Caco-2 (cell line): ENCODE results near the gene ITGA7. TPM values are rescaled to one million over a fixed set of nuclear protein-coding genes. Genes with fewer than 3 reads are reported as not detected.

Experiments
- BruUV-seq: library from RNA; stranded (reverse); fragments of 400-500 nt; replicated peaks from 2 replicates; lab custom pipeline; 2021; lab: Mats Ljungman, UMichigan
- CTCF ChIA-PET: fragments of 300-600 bp; sonication (Branson Sonifier 250); formaldehyde crosslinking; loops from one replicate; lab custom pipeline; 2022; ENCODE audit warnings: antibody characterized with exemption; lab: Charles Lee
- POLR2A ChIA-PET: fragments of 300-600 bp; sonication (Branson Sonifier 250); formaldehyde crosslinking; loops from one replicate; lab custom pipeline; 2022; ENCODE audit warnings: antibody characterized with exemption; lab: Charles Lee
- DNase-seq, 2 experiments: peaks; one replicate each; pipeline versions ENCODE4 v3.0.0 to v3.0.0-alpha.2; 2020 to 2022
- H3K27me3 ChIP-seq: replicated peaks from 2 replicates; pipeline ENCODE4 v1.6.0; 2011; ENCODE audit warnings: low read length; ENCODE audit not compliant: control insufficient read depth, insufficient read depth
- H3K36me3 ChIP-seq: 2 replicates; pipeline ENCODE4 v1.5.1; 2011; ENCODE audit warnings: low read length; ENCODE audit not compliant: control insufficient read depth, insufficient read depth
- H3K4me1 ChIP-seq: fragments of 250-450 bp; sonication (Bioruptor Pico); 2 replicates; pipeline ENCODE4 v1.5.1; 2020; ENCODE audit warnings: mild to moderate bottlenecking
- H3K4me3 ChIP-seq: 2 replicates; pipeline ENCODE4 v1.5.1; 2011; ENCODE audit warnings: low read depth, mild to moderate bottlenecking, control low read depth, low read length
- H3K9me3 ChIP-seq: fragments of 250-450 bp; sonication (Bioruptor Pico); 2 replicates; pipeline ENCODE4 v1.5.1; 2020; ENCODE audit warnings: mild to moderate bottlenecking, moderate library complexity
- H3K27ac Mint-ChIP-seq: one replicate; pipeline ENCODE4 v1.8.0; 2022; ENCODE audit warnings: mixed read lengths; ENCODE audit not compliant: unreplicated experiment
- H3K27me3 Mint-ChIP-seq: one replicate; pipeline ENCODE4 v1.8.0; 2022; ENCODE audit warnings: mixed read lengths; ENCODE audit not compliant: insufficient read depth, unreplicated experiment
- H3K36me3 Mint-ChIP-seq: one replicate; pipeline ENCODE4 v1.8.0; 2022; ENCODE audit warnings: mild to moderate bottlenecking, mixed read lengths; ENCODE audit not compliant: insufficient read depth, unreplicated experiment
- H3K4me1 Mint-ChIP-seq: one replicate; pipeline ENCODE4 v1.8.0; 2022; ENCODE audit warnings: low read depth, mixed read lengths; ENCODE audit not compliant: unreplicated experiment
- H3K4me3 Mint-ChIP-seq: one replicate; pipeline ENCODE4 v1.8.0; 2022; ENCODE audit warnings: mild to moderate bottlenecking, moderate library complexity, mixed read lengths; ENCODE audit not compliant: unreplicated experiment
- H3K9me3 Mint-ChIP-seq: one replicate; pipeline ENCODE4 v1.8.0; 2022; ENCODE audit warnings: mixed read lengths; ENCODE audit not compliant: unreplicated experiment
- CTCF ChIP-seq, 2 experiments: fragments of 200-600 bp in 1 of 2; IDR thresholded peaks; 1 replicate in 1 of 2; 2 replicates in 1 of 2; pipeline versions ENCODE4 v1.5.1 to v1.8.0; 2011 to 2022; ENCODE audit warnings: antibody characterized with exemption in 1 of 2, control low read depth in 1 of 2, inconsistent platforms in 1 of 2, low read depth in 1 of 2, low read length in 1 of 2, mild to moderate bottlenecking in 1 of 2, moderate library complexity in 1 of 2; ENCODE audit not compliant: insufficient read depth in 1 of 2, severe bottlenecking in 1 of 2, unreplicated experiment in 1 of 2
- intact Hi-C: fragments of 100-400 bp; cut with micrococcal nuclease; formaldehyde crosslinking; loops from one replicate; pipeline ENCODE4 v1.10.0; 2022; ENCODE audit not compliant: unreplicated experiment
- total RNA-seq: library from RNA; stranded (reverse); gene quantifications from 2 replicates; pipeline ENCODE4 v1.2.3, GENCODE V29; 2022

Gene ITGA7
- total RNA-seq, 1 experiment from 2014 or later: 46.1 TPM

DNA sequence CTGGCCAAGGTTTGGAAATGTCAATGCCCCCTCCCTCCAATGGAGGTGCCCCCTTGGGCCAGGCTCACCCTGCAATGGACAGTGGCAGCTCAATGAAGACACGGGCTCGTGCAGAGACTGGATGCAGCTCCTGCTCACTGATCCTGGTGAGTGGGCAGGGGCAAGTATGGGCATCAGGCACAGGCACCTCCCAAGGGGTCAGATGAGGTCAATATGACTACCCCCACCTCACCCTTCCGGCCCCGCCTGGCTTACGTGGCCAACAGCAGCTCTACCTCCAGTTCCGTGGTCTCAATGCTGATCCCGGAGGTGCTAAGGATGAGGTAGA, 13.6 kb downstream of the ITGA7 start:
- Mint-ChIP-seq H3K4me3 (no peak overlapping the region), H3K9me3 (no peaks in the 10 kb centered on the region), H3K27me3 (no peaks in the 10 kb centered on the region), H3K4me1 (no peaks in the 10 kb centered on the region), H3K27ac (no peak overlapping the region), H3K36me3 (no peaks in the 10 kb centered on the region)
- TF ChIP-seq CTCF (IDR thresholded peaks at IDR 0.05; ENCODE audit: insufficient read depth in 1 of 2, low read depth in 1 of 2, low read length in 1 of 2, severe bottlenecking in 1 of 2, unreplicated experiment in 1 of 2): no peak
- no peaks in the 10 kb centered on the region for H3K27me3 ChIP-seq
- no TSS peak for BruUV-seq
- no peaks in the 10 kb centered on the region for H3K9me3 ChIP-seq
- DNase-seq: no peak
- ChIA-PET CTCF (no interaction called here), POLR2A (no interaction called here)
- H3K4me1 ChIP-seq: no peaks in the 10 kb centered on the region
- no peaks in the 10 kb centered on the region; the same call in 1 of the 2 replicates for H3K36me3 ChIP-seq
- no peak overlapping the region for H3K4me3 ChIP-seq
- intact Hi-C loops: no loop called here

DNA sequence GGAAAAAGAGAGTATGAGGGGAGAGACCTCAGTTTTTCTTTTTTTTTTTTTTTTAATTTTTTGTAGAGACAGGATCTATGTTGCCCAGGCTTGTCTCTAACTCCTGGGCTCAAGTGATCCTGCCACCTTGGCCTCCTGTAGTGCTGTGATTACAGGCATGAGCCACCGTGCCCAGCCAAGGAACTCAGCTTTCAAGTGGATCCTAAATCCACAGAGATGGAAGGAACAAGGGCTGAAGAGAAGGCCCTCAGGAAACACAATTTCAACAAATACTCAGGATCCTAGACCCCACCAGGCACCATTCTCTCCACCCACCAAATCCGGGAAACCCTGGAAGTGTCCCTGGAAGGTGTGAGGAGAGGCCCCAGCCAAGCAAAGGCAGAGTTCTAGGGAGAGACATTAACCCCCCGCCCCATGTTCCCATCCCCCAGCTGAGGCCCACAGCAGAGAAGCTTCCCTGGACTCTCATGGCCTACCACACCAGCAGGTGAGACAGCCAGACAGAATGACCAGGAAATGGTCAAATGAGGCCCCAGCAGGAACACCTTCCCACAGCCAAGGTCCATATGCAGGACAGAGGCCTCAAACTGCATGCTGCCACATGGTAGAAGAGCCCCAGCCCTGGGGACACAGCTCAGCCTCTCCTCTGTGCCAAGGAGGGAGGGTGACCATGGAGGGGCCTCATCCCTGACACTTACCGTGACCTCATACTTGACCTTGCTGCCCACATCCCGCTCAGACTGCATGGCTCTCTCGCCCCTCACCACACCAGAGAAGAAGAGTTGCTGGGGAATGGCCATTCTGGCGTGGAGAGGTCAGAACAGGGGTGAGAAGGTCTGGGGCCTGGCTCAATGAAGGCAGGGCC, 14.1 kb downstream of the ITGA7 start:
- Histone ChIP-seq H3K4me3 (no peak overlapping the region), H3K27me3 (no peaks in the 10 kb centered on the region), H3K9me3 (no peaks in the 10 kb centered on the region), H3K4me1 (no peaks in the 10 kb centered on the region), H3K36me3 (no peaks in the 10 kb centered on the region; the same call in 1 of the 2 replicates)
- Mint-ChIP-seq H3K4me3 (no peak overlapping the region), H3K36me3 (no peaks in the 10 kb centered on the region), H3K27ac (no peak overlapping the region), H3K27me3 (no peaks in the 10 kb centered on the region), H3K9me3 (no peaks in the 10 kb centered on the region), H3K4me1 (no peaks in the 10 kb centered on the region)
- DNase-seq: no peak
- BruUV-seq: no TSS peak
- no peak for TF ChIP-seq CTCF (IDR thresholded peaks at IDR 0.05; ENCODE audit: insufficient read depth in 1 of 2, low read depth in 1 of 2, low read length in 1 of 2, severe bottlenecking in 1 of 2, unreplicated experiment in 1 of 2)
- ChIA-PET CTCF (no interaction called here), POLR2A (no interaction called here)
- intact Hi-C loops: no loop called here

- intact Hi-C loops: no loop called here
- no peak overlapping the region for H3K27ac Mint-ChIP-seq
- Histone ChIP-seq H3K4me3 (no peak overlapping the region), H3K36me3 (peaks cover 2% of the 10 kb centered on the region; the same call in 1 of the 2 replicates), H3K27me3 (no peaks in the 10 kb centered on the region), H3K9me3 (no peaks in the 10 kb centered on the region), H3K4me1 (no peaks in the 10 kb centered on the region)
- no peak for TF ChIP-seq CTCF (IDR thresholded peaks at IDR 0.05; ENCODE audit: insufficient read depth in 1 of 2, low read depth in 1 of 2, low read length in 1 of 2, severe bottlenecking in 1 of 2, unreplicated experiment in 1 of 2)
- ChIA-PET POLR2A (no interaction called here), CTCF (interaction anchor here (0.5 to 0.8 kb wide), 2 partner anchors 10 to 29 kb away, joined by 3 read pairs; no protein-coding TSS in a partner anchor)
- no peak overlapping the region for H3K4me3 Mint-ChIP-seq
- no peak for DNase-seq
- H3K4me1 Mint-ChIP-seq: no peaks in the 10 kb centered on the region
- no peaks in the 10 kb centered on the region for H3K36me3 Mint-ChIP-seq
- no peaks in the 10 kb centered on the region for H3K27me3 Mint-ChIP-seq
- BruUV-seq: no TSS peak
- no peaks in the 10 kb centered on the region for H3K9me3 Mint-ChIP-seq
These were observed 14.9 kb downstream of the ITGA7 start for GRCh38 chr12:55692631-55693322.
